ENCODE data around the gene TAF10.

- no peak for TF ChIP-seq CTCF (IDR thresholded peaks at IDR 0.05)
- TF ChIP-seq POLR2A (IDR thresholded peaks at IDR 0.05): no peak
Observed at GRCh38 chr11:6623391-6624363, 11.7 kb upstream of the TAF10 start.
